ENCODE measurements around the gene CSAD. TPM values are rescaled to one million over a fixed set of nuclear protein-coding genes. Genes with fewer than 3 reads are reported as not detected.

CSAD gene
- total and polyA plus RNA-seq, 2 experiments from 2014 or later, result 3.2 to 7.1 TPM

GRCh38 chr12:53210843-53211242 is 30.1 kb upstream of the CSAD start:
- Histone ChIP-seq H3K36me3 (ENCODE audit: insufficient read depth) (peaks cover 20% of the 10 kb centered on the region), H4K20me1 (replicated peaks; ENCODE audit: insufficient read depth) (peaks cover 13% of the 10 kb centered on the region), H3K27ac (ENCODE audit: low read depth) (no peak overlapping the region), H3K4me1 (ENCODE audit: insufficient read depth) (peaks cover 26% of the 10 kb centered on the region), H3F3A (replicated peaks; ENCODE audit: low read depth) (peaks cover 28% of the 10 kb centered on the region), H2AFZ (no peak overlapping the region), H3K4me2 (no peak overlapping the region), H3K27me3 (ENCODE audit: insufficient read depth) (0 out of 2 replicates have a peak, but pooled peaks cover 3% of the 10 kb centered on the region), H3K79me2 (replicated peaks; ENCODE audit: insufficient read depth) (peaks cover 5% of the 10 kb centered on the region), H3K9me2 (ENCODE audit: insufficient read depth) (no peaks in the 10 kb centered on the region), H3K4me3 (no peak overlapping the region)
- Mint-ChIP-seq H3K4me1 (peaks cover 47% of the 10 kb centered on the region), H3K27ac (no peak overlapping the region), H3K27me3 (ENCODE audit: insufficient read depth, low read depth, poor library complexity) (peaks cover 24% of the 10 kb centered on the region), H3K9me3 (no peaks in the 10 kb centered on the region), H3K36me3 (ENCODE audit: low read depth) (peaks cover 61% of the 10 kb centered on the region), H3K4me3 (no peak overlapping the region)
- DNase-seq (ENCODE audit: low spot score) (no peak), ATAC-seq (no peak)
- TF ChIP-seq STAT1 (IDR thresholded peaks at IDR 0.05; ENCODE audit: unreplicated experiment) (no peak), NANOG (IDR thresholded peaks at IDR 0.05; ENCODE audit: borderline replicate concordance) (no peak), ZNF114 (CRISPR knock-in tag; IDR thresholded peaks at IDR 0.05) (no peak), EZH2phosphoT487 (IDR thresholded peaks at IDR 0.05; ENCODE audit: unreplicated experiment) (no peak), ETS1 (IDR thresholded peaks at IDR 0.05) (no peak), CTCF (conservative IDR thresholded peaks at IDR 0.05; ENCODE audit: low read depth in 2 of 2) (no peak), ZNF462 (CRISPR knock-in tag; IDR thresholded peaks at IDR 0.05) (no peak), REST (IDR thresholded peaks at IDR 0.05; ENCODE audit: unreplicated experiment) (no peak), ZNF331 (CRISPR knock-in tag; IDR thresholded peaks at IDR 0.05; ENCODE audit: low read depth) (no peak), POLR2AphosphoS5 (IDR thresholded peaks at IDR 0.05; ENCODE audit: low read depth) (no peak), JUNB (IDR thresholded peaks at IDR 0.05; ENCODE audit: unreplicated experiment) (no peak), EZH2 (IDR thresholded peaks at IDR 0.05; ENCODE audit: low read depth, unreplicated experiment) (no peak), CREB1 (CRISPR knock-in tag; IDR thresholded peaks at IDR 0.05; ENCODE audit: low read depth) (no peak)
